Measurements from ENCODE around the gene NHLRC4.

Gene NHLRC4

DNA sequence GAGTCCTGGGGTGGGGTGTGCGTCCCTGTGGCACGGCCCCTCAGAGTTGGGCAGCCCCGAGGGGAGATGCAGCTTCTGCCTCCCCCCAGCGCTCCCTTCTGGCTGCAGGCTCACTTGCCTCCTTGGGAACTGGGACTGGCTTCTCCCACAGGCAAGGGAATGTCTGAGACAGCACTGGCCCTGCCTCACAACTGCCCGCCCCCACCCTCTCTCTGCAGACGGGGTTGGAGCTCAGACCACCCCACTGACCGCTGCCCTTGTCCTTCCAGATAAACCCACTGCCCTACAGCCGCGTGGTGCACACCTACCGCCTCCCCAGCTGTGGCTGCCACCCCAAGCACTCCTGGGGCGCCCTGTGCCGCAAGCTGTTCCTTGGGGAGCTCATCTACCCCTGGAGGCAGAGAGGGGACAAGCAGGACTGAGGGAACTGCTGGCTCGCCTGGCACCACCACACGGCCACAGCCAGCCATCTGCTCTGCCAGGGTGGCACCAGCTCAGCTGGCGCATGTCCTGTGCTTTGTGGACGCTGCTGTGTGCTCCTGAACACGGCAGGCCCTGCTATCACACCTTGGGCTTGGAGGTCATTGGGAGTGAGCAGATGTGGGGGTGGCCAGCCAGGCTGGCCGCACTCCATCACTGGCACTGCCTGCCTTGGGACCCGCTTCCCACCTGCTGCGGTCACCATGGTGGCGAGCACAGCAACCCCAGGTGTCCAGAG is 16.0 kb downstream of the NHLRC4 start:
- no peak for DNase-seq (ENCODE audit: low read depth)

DNA sequence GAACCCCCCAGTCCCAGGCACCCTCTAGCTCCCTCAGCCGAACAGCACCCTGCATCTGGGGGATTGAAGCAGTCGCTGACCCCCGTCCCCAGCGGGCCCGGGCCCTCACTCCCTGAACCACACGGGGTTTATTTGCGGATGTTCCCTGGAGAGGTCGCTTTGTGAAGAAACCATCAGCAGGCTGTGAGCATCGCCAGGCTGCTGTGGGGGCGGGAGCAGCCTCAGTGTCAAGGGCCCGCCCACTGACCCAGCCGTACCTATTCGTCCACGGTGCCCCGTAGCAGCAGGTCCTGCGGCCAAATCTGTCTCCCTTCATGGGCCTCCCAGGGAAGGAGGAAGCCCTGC is 16.6 kb downstream of the NHLRC4 start:
- no peak for DNase-seq (ENCODE audit: low read depth)

DNA sequence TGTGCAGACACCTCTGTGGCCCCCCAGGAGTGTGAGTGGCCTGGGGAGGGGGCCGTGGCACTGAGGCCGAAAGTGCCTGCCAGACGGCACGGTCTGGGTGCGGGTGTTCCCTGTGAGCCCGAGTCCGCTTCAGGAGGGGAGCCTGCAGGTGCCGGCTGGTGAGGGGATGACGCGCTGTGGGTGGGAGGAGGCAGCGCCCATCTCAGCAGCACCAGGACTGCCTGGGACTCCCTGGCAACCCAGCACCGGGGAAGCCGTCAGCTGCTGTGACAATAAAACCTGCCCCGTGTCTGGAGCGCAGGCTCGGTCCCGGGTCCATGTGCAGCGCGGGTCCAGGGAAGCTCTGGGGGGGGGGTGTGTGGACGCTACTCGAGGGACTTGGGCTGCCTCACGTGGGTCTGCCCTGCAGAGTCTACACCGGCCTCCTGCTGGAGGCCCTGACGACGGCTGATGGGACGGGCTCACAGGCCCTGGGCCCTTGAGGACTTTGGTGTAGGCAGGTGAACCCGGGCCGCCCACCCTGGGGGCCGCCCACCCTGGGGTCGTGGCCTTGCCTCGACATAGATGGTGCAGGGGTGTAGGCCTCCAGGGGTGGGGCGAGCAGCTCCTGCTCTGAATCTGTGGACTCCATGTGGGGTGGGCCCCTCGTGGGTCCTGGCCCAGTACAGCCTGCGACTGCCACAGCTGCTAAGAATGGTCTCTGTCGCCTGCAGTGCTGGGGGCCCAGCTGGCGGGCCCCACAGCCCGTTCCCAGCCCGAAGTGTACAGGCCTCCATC is 17.2 kb downstream of the NHLRC4 start:
- no peak for DNase-seq (ENCODE audit: low read depth)

DNA sequence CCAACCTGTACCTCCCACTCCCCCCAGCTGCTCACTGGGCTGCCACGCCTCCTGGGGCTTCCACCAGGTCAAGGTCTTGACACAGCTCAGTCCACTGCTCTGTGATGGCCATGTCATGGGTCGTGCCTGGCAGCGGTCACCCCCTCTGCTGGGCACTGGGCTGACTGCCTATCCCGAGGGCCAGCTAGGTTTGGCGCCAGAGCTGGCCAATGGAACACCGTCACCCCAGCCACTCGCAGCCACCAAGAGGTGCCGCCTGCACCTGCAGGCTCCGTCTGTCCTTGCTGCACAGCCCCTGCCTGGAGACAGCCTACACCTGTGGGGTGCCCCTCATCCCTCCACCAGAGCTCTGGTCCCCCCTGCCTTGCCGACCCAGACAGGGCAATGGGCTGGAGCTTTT is 18.5 kb downstream of the NHLRC4 start:
- no peak for DNase-seq (ENCODE audit: low read depth)

DNA sequence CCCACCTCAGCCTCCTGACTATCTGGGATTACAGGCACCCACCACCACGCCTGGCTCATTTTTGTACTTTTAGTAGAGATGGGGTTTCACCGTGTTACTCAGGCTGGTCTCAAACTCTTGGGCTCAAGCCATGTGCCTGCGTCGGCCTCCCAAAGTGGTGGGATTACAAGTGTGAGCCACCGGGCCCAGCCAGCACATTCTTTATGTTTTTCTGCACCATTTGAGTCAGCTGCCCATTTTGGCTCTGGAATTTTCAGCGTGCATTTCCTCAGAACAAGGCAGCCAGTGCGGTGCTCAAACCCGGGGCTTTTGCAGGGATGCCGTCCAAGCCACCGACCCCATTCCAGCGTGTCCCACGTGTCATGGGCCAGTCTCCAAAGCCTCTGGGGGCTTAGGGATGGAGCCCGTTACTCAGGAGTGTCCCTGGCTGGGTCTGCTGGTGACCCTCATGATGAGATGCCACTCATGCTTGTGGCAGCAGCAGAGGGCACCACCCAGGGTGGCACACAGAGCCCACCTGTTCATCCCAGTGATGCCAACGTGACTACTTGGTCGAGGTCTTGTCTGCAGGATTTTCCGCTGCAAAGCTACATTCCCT is 19.3 kb downstream of the NHLRC4 start:
- DNase-seq (ENCODE audit: low read depth) = no peak

DNA sequence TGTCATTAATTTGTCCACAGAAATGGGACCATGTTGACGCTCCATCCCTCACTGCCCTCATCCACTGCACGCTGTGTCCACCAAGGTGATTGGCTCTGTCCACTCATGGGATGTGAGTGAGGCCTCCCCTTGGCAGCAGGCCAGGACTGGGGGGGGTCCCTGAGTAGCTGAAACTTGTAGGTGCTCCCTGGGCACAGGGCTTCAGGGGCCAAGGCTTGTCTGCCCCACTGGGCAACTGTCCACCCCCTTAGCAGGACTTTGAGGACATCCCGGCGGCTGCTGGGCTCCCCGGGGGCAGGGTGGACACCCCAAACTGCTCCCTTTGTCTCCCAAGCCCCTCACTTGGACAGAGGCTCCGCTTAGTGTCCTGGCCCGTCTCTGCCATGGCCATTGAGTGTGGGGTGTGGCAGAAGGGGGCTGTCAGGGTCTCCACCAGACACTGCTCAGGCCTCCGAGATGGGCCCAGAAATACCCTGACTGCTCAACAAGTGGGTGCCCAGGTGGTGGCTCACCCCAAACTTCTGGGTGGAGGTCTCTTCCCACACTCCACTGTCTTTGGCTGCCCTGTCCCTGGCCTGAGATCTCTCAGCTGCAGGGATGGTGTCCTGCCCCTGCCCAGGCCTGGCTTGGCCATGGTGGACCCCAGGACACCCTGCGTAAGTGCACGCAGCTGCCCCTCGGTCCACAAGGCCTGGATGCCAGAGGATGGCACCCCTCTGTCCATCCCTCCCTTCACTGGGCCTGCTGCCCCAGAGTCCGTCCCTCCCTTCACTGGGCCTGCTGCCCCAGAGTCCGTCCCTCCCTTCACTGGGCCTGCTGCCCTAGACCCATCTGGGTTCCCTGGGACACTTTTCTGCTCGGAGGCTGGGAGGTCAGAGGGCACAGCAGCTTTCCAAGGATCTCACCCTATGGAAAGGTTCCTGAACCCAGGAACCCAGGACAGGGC is 20.1 kb downstream of the NHLRC4 start:
- no peak for DNase-seq (ENCODE audit: low read depth)

DNA sequence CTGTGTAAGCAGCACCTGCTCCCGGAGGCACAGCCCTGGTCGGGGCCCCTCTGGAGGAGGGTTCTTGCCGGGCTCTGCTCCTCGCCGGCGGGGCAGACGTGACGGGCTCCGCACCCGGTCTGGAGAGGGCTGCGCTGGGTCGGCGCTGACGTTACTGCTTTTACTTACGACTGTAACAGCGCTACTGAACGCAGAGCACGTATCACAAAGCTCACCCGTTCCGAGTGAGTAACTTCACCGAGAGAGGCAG is 21.8 kb downstream of the NHLRC4 start:
- DNase-seq (ENCODE audit: low read depth) = no peak

DNA sequence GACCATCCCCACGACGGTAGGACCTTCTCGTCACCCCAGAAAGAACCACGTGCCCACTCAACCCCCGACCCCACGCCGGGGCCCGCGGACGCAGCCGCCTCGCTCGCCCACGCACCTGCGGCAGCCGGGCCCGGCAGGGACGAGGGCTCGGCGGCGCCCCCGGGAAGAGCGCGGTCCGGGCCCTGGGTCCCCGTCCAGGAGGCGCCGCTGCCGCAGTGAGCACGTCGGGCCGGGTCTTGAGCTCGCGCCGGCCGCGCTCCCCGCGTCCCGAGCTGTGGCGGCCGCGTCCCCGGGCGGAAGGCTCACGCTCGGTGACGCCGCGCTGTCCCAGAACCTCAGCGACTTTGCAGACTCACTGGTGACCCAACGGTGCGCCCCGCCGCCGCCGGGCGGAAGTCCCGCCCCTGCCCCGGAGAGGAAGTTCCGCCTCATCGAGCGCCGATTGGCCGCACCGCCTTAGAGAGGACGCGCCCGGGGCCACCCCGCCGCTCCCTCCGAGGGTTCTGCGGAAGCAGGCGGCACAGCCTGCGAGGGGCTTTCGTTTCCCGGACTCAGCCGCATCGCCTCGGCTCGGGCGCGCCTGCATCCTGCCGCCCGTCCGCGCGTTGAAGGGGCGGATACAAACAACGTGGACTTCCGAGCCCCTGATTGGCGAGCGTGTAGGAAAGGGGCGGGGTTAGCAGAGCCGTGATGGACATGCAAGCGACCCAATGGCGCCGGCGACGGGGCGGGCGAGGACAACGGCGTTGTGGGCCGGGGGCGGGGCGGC is 22.3 kb downstream of the NHLRC4 start:
- peak; percentile 96 for DNase-seq (ENCODE audit: low read depth)

DNA sequence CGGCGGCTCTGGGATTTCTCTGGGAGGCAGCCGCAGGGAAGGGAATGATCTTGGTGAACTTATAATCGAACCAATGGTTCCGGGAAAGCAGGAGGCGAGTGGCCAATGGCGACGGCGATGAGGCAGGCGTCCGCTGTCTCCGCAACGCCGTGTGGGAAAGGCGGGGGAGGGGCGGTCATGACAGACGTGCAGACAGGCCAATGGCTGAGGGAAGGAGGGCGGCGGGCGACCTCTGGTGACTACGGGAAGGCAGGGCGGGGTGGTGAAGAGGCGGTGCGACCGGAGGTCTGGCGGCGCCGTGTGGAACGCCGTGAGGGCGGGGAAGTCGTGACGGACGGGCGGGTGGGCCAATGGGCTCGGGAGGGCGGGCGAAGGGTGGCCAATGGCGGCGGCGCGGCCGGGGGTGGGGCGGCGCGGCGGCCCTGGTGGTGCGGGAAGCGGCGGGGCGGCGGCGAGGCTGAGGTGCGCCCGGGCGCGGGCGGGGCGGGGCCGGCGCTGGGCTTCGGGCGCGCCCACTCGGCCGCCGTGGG is 22.9 kb downstream of the NHLRC4 start, which contains the start of gene RAB40C:
TSS of gene RAB40C (plus strand) at position 409 of the 530 bp plus-strand sequence. CDS start 226 bp downstream, outside the sequence.
- peak; percentile 93 for DNase-seq (ENCODE audit: low read depth)

DNA sequence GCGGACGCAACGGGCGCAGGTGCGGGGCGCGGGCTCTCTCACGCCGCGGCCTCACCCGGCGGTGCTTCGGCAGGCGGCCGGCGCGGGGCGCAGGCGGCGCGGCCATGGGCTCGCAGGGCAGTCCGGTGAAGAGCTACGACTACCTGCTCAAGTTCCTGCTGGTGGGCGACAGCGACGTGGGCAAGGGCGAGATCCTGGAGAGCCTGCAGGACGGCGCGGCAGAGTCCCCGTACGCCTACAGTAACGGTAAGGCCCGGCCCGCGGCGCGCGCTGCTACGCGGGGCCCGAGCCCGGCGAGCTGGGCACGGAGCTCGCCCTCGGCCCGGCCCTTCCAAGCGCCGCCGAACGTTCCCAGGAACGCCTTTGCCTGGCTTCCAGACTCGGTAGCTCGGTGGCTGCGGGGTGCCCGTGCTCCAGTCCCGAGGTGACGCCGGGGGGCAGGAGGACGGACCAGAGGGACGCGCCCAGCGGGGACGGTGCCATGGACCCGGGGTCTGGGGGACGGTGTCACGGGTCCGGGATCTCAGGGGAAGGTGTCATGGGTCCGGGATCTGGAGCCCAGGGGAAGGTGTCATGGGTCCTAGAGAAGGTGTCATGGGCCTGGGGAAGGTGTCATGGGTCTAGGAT is 23.5 kb downstream of the NHLRC4 start:
- DNase-seq (ENCODE audit: low read depth) = no peak

DNA sequence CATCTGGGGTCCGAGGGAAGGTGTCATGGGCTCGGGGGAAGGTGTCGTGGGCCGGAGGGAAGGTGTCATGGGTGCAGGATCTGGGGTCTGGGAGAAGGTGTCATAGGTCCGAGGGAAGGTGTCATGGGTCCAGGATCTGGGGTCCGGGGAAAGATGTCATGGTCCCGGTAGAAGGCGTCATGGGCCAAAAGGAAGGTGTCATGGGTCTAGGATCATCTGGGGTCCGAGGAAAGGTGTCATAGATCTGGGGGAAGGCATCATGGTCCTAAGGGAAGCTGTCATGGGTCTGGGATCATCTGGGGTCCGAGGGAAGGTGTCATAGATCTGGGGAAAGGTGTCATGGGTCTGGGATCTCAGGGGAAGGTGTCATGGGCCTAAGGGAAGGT is 24.0 kb downstream of the NHLRC4 start:
- DNase-seq (ENCODE audit: low read depth) = no peak

DNA sequence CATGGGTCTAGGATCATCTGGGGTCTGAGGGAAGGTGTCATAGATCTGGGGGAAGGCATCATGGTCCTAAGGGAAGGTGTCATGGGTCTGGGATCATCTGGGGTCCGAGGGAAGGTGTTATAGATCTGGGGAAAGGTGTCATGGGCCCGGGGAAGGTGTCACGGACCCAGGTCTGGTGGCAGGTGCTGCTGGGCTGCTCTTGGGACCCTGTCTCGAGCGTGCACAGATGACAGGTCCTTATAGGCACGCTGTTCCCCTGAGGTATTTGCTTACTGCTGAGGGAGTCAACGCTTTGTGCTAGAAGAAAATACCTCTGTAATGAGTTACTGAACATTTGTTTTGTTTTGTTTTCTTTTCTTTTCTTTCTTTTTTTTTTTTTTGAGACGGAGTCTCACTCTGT is 24.4 kb downstream of the NHLRC4 start:
- no peak for DNase-seq (ENCODE audit: low read depth)

DNA sequence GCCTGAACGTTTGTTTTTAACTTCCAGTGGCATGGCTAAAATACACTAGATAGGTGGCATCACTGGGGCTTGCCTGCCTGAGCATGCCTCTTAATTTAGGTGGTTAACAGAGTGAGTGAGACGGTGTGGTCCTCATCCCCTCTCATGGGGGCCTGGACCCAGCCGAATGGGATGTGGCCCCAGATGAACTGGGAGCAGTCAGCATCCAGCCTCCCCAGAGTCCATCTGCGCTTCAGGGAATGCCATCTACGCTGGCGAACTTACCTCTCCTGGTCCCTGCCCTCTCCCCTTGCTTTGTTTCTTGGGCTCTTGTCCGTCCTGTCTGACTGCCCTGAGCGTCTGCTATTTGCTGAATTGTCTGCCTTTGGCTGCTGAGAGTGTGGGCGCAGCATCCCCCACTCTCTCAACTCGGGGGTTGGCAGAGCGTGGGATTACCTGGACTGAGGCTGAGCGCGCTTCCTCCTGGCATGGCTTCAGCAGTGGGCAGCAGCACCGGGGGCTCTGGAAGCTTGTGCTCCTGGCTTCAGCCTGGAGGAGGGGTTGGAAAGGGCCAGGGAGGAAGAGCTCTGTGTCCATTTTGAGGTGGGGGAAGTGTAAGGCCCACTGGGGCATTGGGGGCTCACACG is 25.2 kb downstream of the NHLRC4 start:
- no peak for DNase-seq (ENCODE audit: low read depth)

DNA sequence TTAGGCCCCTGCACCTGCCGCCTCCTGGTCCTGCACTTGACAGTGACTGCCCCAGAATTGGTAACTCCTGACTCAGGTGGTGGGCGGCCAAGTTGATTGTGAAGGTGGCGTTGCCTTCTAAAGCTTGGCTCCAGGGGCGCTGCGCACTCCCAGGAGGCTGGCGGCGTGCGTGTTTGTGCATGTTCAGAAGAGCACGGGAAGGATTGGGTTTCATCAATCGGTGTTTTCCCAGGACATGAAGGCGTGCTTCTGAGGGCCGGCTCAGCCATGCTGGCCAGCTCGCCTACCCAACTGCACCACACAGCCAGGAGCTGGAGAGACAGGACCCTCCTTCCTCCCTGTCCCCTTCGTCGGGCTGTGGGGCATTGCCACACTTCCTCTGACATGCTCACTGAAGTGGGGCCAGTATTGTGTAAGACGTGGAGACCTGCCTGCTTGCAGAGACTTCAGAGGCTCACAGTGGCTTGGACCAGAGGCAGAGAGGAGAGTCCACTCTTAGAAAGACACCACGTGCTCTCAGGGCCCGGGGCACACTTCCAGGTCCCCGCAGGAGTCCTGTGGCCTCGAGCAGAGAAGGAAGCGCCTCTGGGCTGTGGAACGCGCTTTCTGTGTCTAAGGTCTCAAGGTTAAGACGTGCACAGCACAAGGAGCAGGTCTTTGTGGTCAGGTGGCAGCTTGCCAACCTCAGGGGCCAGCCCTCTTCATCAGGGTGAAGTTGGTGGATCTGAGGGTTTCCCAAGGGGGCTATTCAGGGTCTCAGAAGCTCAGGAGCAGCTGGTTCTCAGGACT is 25.9 kb downstream of the NHLRC4 start:
- DNase-seq (ENCODE audit: low read depth) = no peak

DNA sequence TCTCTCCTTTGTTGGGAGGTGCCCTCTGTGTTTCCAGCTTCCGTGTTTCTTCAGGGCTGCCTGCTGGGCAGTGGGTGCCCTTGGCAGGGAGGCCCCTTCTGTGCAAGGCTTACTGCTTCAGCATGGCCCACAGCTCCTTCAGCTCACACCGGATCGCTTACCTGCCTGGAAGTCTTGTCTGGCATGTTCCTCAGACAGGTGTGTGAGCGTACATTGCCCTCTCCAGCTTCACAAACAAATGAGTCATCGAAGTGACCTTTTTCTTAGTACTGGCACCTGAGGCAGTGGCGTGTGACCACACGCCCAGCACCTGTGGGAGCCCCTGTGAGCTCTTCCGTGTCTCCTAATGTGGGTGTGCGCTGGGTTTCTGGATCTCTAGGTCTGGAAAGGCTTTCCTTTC is 26.6 kb downstream of the NHLRC4 start:
- no peak for DNase-seq (ENCODE audit: low read depth)

DNA sequence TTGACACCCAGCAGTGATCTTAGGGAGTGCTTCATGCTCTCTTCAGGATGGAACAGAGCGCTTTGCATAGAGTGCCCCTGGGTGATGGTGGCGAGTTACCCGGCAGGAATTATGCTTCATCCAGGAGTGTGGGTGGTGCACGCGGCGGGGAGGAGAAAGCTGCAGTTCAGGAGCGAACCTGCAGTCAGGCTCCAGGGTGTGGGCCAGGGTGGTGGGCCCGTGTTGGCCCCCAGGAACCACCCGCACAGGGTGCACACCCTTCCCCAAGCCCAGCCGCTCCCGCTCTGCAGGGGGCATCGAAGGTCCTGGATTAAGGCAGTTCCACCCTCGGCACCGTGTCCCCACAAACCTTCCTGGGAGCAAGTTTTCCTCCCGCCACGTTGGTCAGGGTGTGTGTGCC is 27.0 kb downstream of the NHLRC4 start:
- no peak for DNase-seq (ENCODE audit: low read depth)

DNA sequence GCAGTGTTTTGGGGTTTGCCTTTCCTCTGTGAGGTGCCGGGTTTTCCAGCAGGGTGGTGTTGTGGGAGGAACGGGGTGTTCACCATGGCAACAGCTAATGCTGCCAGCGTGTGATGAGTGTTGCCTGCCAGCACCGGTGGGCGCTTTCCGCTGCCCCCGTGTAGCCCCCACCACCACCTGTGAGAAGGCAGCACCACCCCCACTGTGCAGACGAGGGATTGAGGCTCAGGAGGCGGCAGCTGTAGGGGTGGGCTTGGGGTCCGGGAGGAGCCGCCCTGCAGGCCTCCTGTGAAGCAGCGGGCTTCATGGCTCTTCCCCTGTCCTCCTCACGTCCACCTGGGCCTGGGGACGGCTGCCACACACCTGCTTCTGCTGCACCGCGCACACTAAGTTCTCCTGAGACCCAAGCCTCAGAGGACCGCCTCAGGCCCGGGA is 28.3 kb downstream of the NHLRC4 start:
- no peak for DNase-seq (ENCODE audit: low read depth)

DNA sequence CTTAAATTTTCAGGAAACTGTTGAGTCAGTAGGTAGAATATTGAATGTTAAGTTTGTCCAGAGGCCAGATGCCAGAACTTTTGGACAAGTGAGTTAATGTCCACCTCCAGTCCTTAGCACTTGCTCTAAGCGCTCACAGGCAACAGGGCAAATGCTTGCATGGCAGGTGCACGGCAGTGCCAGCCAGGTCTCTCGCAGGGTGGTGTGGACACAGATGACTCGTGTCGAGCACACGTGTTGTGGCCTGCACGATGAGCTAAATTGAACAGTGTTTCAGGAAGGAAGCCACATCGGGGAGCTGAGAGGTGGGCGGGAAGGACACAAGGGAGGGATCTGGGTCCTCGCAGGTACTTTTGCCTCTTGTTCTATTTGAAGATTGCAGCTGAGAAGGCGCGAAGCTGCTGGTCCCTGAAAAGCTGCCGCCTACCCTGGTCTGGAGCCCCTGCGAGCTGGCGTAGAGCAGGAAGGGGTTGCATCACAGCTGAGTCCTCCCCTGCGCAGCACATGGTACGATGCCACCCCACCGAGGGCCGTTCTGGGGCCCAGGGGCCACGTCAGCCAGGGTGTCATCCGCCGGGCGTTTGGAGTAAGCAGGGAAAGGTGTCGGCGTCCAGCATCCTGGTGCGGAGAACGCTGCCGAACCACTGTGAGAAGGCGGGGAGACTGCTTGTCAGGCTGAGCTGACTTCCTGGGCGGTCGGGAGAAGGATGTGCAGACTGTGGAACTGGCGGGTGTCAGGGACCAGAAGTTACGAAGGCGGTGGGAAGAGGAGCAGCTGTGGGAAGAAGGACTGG is 29.3 kb downstream of the NHLRC4 start:
- no peak for DNase-seq (ENCODE audit: low read depth)

DNA sequence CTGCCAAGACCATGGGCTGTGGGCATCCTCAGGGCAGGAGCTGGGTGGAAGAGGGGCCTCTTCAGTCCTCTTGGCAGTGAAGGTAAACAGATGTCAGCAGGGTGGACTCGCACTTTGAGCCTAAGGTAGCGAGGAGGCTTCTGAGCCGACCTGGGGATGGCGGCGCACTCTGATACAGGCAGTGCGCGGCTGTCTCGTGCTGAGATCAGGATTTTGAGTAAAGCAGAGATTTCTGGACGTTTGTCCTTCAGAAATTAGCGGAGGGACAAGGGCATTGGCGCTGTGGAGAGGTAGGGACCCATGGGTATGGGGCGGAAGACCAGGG is 29.9 kb downstream of the NHLRC4 start:
- no peak for DNase-seq (ENCODE audit: low read depth)
